Measurements from ENCODE around the gene IGFN1. TPM values are rescaled to one million over a fixed set of nuclear protein-coding genes. Genes with fewer than 3 reads are reported as not detected.

Gene IGFN1
- total and polyA plus RNA-seq, 2 of the 8 experiments (the other 6 are each of a cell fraction or from before 2014, with no cell fraction given) = not detected

- H3K4me3 ChIP-seq (ENCODE audit: extremely low read depth in 1 of 4, insufficient read depth in 2 of 4, low read depth in 3 of 4, low read length in 4 of 4) = no peak overlapping the region
- FAIRE-seq (no peak), DNase-seq (ENCODE audit: low read depth in 1 of 2, low spot score in 2 of 2) (no peak)
- POLR2A ChIA-PET (ENCODE audit: partially characterized antibody) = interaction anchor here (0.7 to 11.8 kb wide), 4 partner anchors 12 to 42 kb away, joined by 3 to 105 read pairs (median 3); no protein-coding TSS in a partner anchor
- no peak overlapping the region for H2BK120ac ChIP-seq (replicated peaks; ENCODE audit: low read depth, low read length)
- H3K4me1 ChIP-seq (replicated peaks in 1 of 4; ENCODE audit: control insufficient read depth in 3 of 4, insufficient read depth in 4 of 4, low read length in 3 of 4) = peaks cover 0 to 13% (median 7%) of the 10 kb centered on the region in 4 experiments; a peak in 6 of 7 replicates
- H3K79me1 ChIP-seq (ENCODE audit: low read depth, low read length) = peaks cover 4% of the 10 kb centered on the region; the same call in 1 of the 2 replicates
- H3K79me2 ChIP-seq (ENCODE audit: control insufficient read depth in 1 of 2, insufficient read depth in 2 of 2, low read length in 2 of 2) = peaks cover 0 to 18% of the 10 kb centered on the region in 2 experiments; a peak in 3 of 4 replicates
- H3K4me2 ChIP-seq (ENCODE audit: insufficient read depth in 1 of 2, low read depth in 2 of 2, low read length in 2 of 2) = no peak overlapping the region
- H4K5ac ChIP-seq (ENCODE audit: insufficient read length, low read depth, low read length) = no peak overlapping the region
- H4K91ac ChIP-seq (replicated peaks; ENCODE audit: insufficient read length, low read length) = no peak overlapping the region
- peaks cover 0 to 9% (median 2%) of the 10 kb centered on the region in 4 experiments; a peak in 2 of 8 replicates for H3K36me3 ChIP-seq (ENCODE audit: control insufficient read depth in 2 of 4, insufficient read depth in 4 of 4, low read length in 3 of 4)
- H3K18ac ChIP-seq (ENCODE audit: extremely low read depth, low read length) = no peak overlapping the region
- no peak overlapping the region for H2BK5ac ChIP-seq (ENCODE audit: low read depth, low read length)
- H3K27me3 ChIP-seq (replicated peaks in 1 of 4; ENCODE audit: control insufficient read depth in 3 of 4, extremely low read depth in 1 of 4, insufficient read depth in 3 of 4, low read length in 3 of 4) = no peaks in the 10 kb centered on the region; a peak in 1 of 7 replicates
- H3K23me2 ChIP-seq (ENCODE audit: low read depth, low read length) = peaks cover 6% of the 10 kb centered on the region; the same call in 1 of the 2 replicates
- no peak overlapping the region for H2AK5ac ChIP-seq (ENCODE audit: low read depth, low read length)
- no peak overlapping the region for H3K9ac ChIP-seq (replicated peaks in 1 of 4; ENCODE audit: extremely low read depth in 1 of 4, low read depth in 3 of 4, low read length in 3 of 4)
- no peak overlapping the region for H3K27ac ChIP-seq (ENCODE audit: low read depth, low read length)
- CTCF ChIA-PET (ENCODE audit: partially characterized antibody) = interaction anchor here (0.5 to 2.0 kb wide), 4 partner anchors 28 to 66 kb away, joined by 3 to 13 read pairs (median 5); no protein-coding TSS in a partner anchor
- H2BK20ac ChIP-seq (ENCODE audit: low read length) = no peak overlapping the region
- no peak overlapping the region for H4K8ac ChIP-seq (ENCODE audit: extremely low read depth, insufficient read depth, low read length)
- peaks cover 0 to 3% of the 10 kb centered on the region in 2 experiments for H4K20me1 ChIP-seq (replicated peaks in 1 of 2; ENCODE audit: control insufficient read depth in 1 of 2, insufficient read depth in 2 of 2, low read length in 2 of 2)
- no peak overlapping the region for H3K56ac ChIP-seq (replicated peaks; ENCODE audit: insufficient read length, low read depth, low read length)
- no peaks in the 10 kb centered on the region for H3K9me3 ChIP-seq (ENCODE audit: insufficient read depth in 2 of 2, low read depth in 1 of 2, low read length in 1 of 2)
- H2AFZ ChIP-seq (ENCODE audit: low read length) = no peak overlapping the region
- no peak overlapping the region for H2BK12ac ChIP-seq (ENCODE audit: low read depth, low read length)
- H3K14ac ChIP-seq (ENCODE audit: insufficient read length) = no peak overlapping the region
- no peak overlapping the region for H2BK15ac ChIP-seq (ENCODE audit: low read length)
- H3K4ac ChIP-seq (replicated peaks; ENCODE audit: insufficient read length, low read depth, low read length) = no peak overlapping the region
- no peak overlapping the region for H3K23ac ChIP-seq (ENCODE audit: insufficient read length)
- no peak for TF ChIP-seq KDM5A (IDR thresholded peaks at IDR 0.05; ENCODE audit: low read length)
- TF ChIP-seq RNF2 (IDR thresholded peaks at IDR 0.05; ENCODE audit: borderline replicate concordance, low read depth, low read length, missing control alignments, poor library complexity, severe bottlenecking) = no peak
- no peak for TF ChIP-seq SAP30 (IDR thresholded peaks at IDR 0.05; ENCODE audit: insufficient read depth, insufficient replicate concordance, low read length)
- no peak for TF ChIP-seq ATF3 (IDR thresholded peaks at IDR 0.05; ENCODE audit: insufficient read depth, low read depth, low read length)
- TF ChIP-seq CTCF (IDR thresholded peaks at IDR 0.05; ENCODE audit: control extremely low read depth in 1 of 3, insufficient read depth in 1 of 3, low read depth in 1 of 3, low read length in 3 of 3) = no peak
- TF ChIP-seq TCF12 (IDR thresholded peaks at IDR 0.05; ENCODE audit: low read depth, low read length) = no peak
- TF ChIP-seq SP1 (IDR thresholded peaks at IDR 0.05; ENCODE audit: low read depth, low read length) = no peak
- no peak for TF ChIP-seq MAX (IDR thresholded peaks at IDR 0.05)
- no peak for TF ChIP-seq SP2 (IDR thresholded peaks at IDR 0.05; ENCODE audit: low read length)
- TF ChIP-seq GTF2F1 (IDR thresholded peaks at IDR 0.05; ENCODE audit: borderline replicate concordance, low read depth, low read length) = no peak
Observed at GRCh38 chr1:201156819-201157218, 33.8 kb upstream of the IGFN1 start.

All from H1 (cell line).